ENCODE data around the gene MICU1. TPM values are rescaled to one million over a fixed set of nuclear protein-coding genes. Genes with fewer than 3 reads are reported as not detected.
A peak's percentile ranks its signal among the peaks of the same experiment; 100 is the strongest.
"Not testable (repeated sequence)": the region's sequence is repeated elsewhere in the genome, so short reads cannot be mapped to it uniquely, and the experiment has no call there.

The MICU1 gene
- total and polyA plus RNA-seq, 2 experiments from 2014 or later = 27.5 to 52.3 TPM

DNA sequence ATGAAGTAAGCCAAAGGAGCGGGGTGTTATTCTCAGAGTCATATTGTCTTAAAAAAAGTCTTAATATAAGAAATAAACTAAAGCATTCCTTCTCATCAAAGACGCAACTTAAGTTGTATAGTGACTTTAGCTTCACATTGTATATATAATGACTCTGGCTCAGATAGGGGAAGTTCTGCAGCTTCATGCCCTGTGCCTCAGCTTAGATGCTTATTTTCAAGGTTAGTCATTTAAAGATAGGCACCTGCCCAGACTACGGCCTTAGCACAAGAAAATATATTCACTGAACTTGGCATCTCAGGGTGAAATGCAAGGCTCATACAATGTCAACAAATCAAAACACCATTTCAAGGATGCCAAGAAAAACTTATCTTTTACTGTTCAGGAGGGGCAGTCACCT is 218.4 kb downstream of the MICU1 start (continued):
- TF ChIP-seq, protein P1, sequence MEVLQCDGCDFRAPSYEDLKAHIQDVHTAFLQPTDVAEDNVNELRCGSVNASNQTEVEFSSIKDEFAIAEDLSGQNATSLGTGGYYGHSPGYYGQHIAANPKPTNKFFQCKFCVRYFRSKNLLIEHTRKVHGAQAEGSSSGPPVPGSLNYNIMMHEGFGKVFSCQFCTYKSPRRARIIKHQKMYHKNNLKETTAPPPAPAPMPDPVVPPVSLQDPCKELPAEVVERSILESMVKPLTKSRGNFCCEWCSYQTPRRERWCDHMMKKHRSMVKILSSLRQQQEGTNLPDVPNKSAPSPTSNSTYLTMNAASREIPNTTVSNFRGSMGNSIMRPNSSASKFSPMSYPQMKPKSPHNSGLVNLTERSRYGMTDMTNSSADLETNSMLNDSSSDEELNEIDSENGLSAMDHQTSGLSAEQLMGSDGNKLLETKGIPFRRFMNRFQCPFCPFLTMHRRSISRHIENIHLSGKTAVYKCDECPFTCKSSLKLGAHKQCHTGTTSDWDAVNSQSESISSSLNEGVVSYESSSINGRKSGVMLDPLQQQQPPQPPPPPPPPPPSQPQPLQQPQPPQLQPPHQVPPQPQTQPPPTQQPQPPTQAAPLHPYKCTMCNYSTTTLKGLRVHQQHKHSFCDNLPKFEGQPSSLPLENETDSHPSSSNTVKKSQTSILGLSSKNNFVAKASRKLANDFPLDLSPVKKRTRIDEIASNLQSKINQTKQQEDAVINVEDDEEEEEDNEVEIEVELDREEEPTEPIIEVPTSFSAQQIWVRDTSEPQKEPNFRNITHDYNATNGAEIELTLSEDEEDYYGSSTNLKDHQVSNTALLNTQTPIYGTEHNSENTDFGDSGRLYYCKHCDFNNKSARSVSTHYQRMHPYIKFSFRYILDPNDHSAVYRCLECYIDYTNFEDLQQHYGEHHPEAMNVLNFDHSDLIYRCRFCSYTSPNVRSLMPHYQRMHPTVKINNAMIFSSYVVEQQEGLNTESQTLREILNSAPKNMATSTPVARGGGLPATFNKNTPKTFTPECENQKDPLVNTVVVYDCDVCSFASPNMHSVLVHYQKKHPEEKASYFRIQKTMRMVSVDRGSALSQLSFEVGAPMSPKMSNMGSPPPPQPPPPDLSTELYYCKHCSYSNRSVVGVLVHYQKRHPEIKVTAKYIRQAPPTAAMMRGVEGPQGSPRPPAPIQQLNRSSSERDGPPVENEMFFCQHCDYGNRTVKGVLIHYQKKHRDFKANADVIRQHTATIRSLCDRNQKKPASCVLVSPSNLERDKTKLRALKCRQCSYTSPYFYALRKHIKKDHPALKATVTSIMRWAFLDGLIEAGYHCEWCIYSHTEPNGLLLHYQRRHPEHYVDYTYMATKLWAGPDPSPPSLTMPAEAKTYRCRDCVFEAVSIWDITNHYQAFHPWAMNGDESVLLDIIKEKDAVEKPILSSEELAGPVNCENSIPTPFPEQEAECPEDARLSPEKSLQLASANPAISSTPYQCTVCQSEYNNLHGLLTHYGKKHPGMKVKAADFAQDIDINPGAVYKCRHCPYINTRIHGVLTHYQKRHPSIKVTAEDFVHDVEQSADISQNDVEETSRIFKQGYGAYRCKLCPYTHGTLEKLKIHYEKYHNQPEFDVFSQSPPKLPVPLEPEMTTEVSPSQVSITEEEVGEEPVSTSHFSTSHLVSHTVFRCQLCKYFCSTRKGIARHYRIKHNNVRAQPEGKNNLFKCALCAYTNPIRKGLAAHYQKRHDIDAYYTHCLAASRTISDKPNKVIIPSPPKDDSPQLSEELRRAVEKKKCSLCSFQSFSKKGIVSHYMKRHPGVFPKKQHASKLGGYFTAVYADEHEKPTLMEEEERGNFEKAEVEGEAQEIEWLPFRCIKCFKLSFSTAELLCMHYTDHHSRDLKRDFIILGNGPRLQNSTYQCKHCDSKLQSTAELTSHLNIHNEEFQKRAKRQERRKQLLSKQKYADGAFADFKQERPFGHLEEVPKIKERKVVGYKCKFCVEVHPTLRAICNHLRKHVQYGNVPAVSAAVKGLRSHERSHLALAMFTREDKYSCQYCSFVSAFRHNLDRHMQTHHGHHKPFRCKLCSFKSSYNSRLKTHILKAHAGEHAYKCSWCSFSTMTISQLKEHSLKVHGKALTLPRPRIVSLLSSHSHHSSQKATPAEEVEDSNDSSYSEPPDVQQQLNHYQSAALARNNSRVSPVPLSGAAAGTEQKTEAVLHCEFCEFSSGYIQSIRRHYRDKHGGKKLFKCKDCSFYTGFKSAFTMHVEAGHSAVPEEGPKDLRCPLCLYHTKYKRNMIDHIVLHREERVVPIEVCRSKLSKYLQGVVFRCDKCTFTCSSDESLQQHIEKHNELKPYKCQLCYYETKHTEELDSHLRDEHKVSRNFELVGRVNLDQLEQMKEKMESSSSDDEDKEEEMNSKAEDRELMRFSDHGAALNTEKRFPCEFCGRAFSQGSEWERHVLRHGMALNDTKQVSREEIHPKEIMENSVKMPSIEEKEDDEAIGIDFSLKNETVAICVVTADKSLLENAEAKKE (CRISPR knock-in tag; IDR thresholded peaks at IDR 0.05) = no peak
- TF ChIP-seq ZNF114 (CRISPR knock-in tag; IDR thresholded peaks at IDR 0.05) (no peak), STAT1 (IDR thresholded peaks at IDR 0.05; ENCODE audit: unreplicated experiment) (no peak)

DNA sequence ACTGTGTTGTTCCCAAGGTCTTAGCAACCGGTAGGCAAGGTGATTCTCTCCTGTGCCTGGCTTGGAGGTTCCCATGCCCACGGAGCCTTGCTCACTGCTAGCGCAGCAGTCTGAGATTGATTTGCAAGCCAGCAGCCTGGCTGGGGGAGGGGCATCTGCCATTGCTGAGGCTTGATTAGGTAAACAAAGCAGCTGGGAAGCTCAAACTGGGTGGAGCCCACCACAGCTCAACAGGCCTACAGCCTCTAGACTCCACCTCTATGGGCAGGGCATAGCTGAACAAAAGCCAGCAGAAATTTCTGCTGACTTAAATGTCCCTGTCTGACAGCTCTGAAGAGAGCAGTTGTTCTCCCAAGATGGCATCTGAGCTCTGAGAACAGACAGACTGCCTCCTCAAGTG is 230.3 kb downstream of the MICU1 start:
- peak; percentile 36; the same call in 2 of the 3 replicates for ATAC-seq
- H3K4me3 ChIP-seq; H3K27me3 Mint-ChIP-seq (ENCODE audit: insufficient read depth, low read depth, poor library complexity): not testable (repeated sequence)

DNA sequence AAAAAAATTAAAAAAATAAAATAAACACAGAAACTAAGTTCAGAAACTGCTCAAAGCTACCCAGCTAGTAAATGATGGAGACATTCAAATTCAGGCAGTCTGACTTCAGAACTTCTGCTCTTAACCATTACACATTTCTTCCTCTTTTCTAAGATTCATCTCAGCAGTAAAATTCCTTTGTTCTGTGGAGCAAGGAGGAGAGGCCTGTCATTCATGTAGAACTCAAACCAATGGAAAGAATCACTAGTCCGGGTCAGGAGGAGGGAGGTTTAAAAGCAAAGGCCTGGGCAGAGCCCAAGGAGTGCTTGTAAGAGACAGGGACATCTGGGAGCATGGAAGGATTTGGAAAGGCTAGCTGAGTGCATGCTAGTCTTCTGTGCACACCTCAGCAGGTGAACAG is 233.3 kb downstream of the MICU1 start:
- Mint-ChIP-seq H3K9me3 (peaks cover 4% of the 10 kb centered on the region; the same call in 1 of the 3 replicates), H3K4me1 (0 out of 3 replicates have a peak, but pooled peaks cover 2% of the 10 kb centered on the region), H3K4me3 (no peak overlapping the region), H3K27me3 (ENCODE audit: insufficient read depth, low read depth, poor library complexity) (peaks cover 5% of the 10 kb centered on the region), H3K36me3 (ENCODE audit: low read depth) (peaks cover 11% of the 10 kb centered on the region), H3K27ac (0 out of 2 replicates have a peak overlapping the region, but pooled peaks have one; percentile 5)
- H3K27ac ChIP-seq (ENCODE audit: low read depth) = no peak overlapping the region
- DNase-seq (ENCODE audit: low spot score) (no peak), ATAC-seq (no peak)
- no peak overlapping the region for H3K4me3 ChIP-seq
- no peaks in the 10 kb centered on the region for H3F3A ChIP-seq (replicated peaks; ENCODE audit: low read depth)
- TF ChIP-seq POLR2AphosphoS5 (IDR thresholded peaks at IDR 0.05; ENCODE audit: low read depth) (no peak), EZH2phosphoT487 (IDR thresholded peaks at IDR 0.05; ENCODE audit: unreplicated experiment) (no peak), ZNF331 (CRISPR knock-in tag; IDR thresholded peaks at IDR 0.05; ENCODE audit: low read depth) (no peak)
- no peak overlapping the region for H2AFZ ChIP-seq
- H3K79me2 ChIP-seq (replicated peaks; ENCODE audit: insufficient read depth) = no peaks in the 10 kb centered on the region
- H3K36me3 ChIP-seq (ENCODE audit: insufficient read depth) = no peaks in the 10 kb centered on the region
- no peak overlapping the region for H3K4me2 ChIP-seq
- H3K27me3 ChIP-seq (ENCODE audit: insufficient read depth) = no peaks in the 10 kb centered on the region
- no peaks in the 10 kb centered on the region for H4K20me1 ChIP-seq (replicated peaks; ENCODE audit: insufficient read depth)
- peaks cover 5% of the 10 kb centered on the region for H3K9me2 ChIP-seq (ENCODE audit: insufficient read depth)
- no peaks in the 10 kb centered on the region for H3K4me1 ChIP-seq (ENCODE audit: insufficient read depth)

More for the DNA sequence above, 230.3 kb downstream of the MICU1 start:
- H3K36me3 Mint-ChIP-seq (ENCODE audit: low read depth) = peaks cover 11% of the 10 kb centered on the region
- peak; percentile 42 for DNase-seq (ENCODE audit: low spot score)
- H4K20me1 ChIP-seq (replicated peaks; ENCODE audit: insufficient read depth); H3K9me2 ChIP-seq (ENCODE audit: insufficient read depth); H3K4me1 Mint-ChIP-seq; H3K36me3 ChIP-seq (ENCODE audit: insufficient read depth); H3K4me3 Mint-ChIP-seq; H3K27me3 ChIP-seq (ENCODE audit: insufficient read depth); H2AFZ ChIP-seq; H3F3A ChIP-seq (replicated peaks; ENCODE audit: low read depth); H3K4me1 ChIP-seq (ENCODE audit: insufficient read depth); H3K79me2 ChIP-seq (replicated peaks; ENCODE audit: insufficient read depth); H3K9me3 Mint-ChIP-seq; H3K27ac Mint-ChIP-seq; H3K4me2 ChIP-seq; H3K27ac ChIP-seq (ENCODE audit: low read depth): not testable (repeated sequence)

Data from GM23338 (cell line).